Measurements from ENCODE around the gene C17orf114.

The C17orf114 gene

GRCh38 chr17:4811471-4811870 is 9.3 kb upstream of the C17orf114 start:
- no peak for TF ChIP-seq CTCF (IDR thresholded peaks at IDR 0.05; ENCODE audit: low read depth, low read length)
- Histone ChIP-seq H3K4me3 (ENCODE audit: low read depth, low read length) (no peak overlapping the region), H3K27ac (ENCODE audit: low read depth, low read length) (no peak overlapping the region), H3K27me3 (ENCODE audit: control insufficient read depth, insufficient read depth, low read length) (no peaks in the 10 kb centered on the region), H3K9me3 (ENCODE audit: control insufficient read depth, insufficient read depth, low read length) (no peaks in the 10 kb centered on the region; the same call in 1 of the 2 replicates)
- CTCF ChIA-PET, result interaction anchor here (1.1 kb wide), 1 partner anchor 21 kb away, joined by 3 read pairs; no protein-coding TSS in a partner anchor
- no peak for DNase-seq (ENCODE audit: low read depth, low spot score)
- POLR2A ChIA-PET, result no interaction called here

- TF ChIP-seq CTCF (IDR thresholded peaks at IDR 0.05; ENCODE audit: low read depth, low read length), result no peak
- no peaks in the 10 kb centered on the region for H3K27me3 ChIP-seq (ENCODE audit: control insufficient read depth, insufficient read depth, low read length)
- no peaks in the 10 kb centered on the region; the same call in 1 of the 2 replicates for H3K9me3 ChIP-seq (ENCODE audit: control insufficient read depth, insufficient read depth, low read length)
- ChIA-PET CTCF (interaction anchor here (0.6 kb wide), 1 partner anchor 45 kb away, joined by 4 read pairs; no protein-coding TSS in a partner anchor), POLR2A (interaction anchor here (0.9 kb wide), 1 partner anchor 14 kb away, joined by 4 read pairs; no protein-coding TSS in a partner anchor)
- H3K27ac ChIP-seq (ENCODE audit: low read depth, low read length), result no peak overlapping the region
- no peak for DNase-seq (ENCODE audit: low read depth, low spot score)
- H3K4me3 ChIP-seq (ENCODE audit: low read depth, low read length), result no peak overlapping the region
Observed at GRCh38 chr17:4810696-4811290, 8.7 kb upstream of the C17orf114 start.

- no peak for DNase-seq (ENCODE audit: low read depth, low spot score)
- CTCF ChIA-PET, result interaction anchor here (0.6 to 2.3 kb wide), 3 partner anchors 18 to 395 kb away, joined by 3 to 9 read pairs (median 3); no protein-coding TSS in a partner anchor
Observed at GRCh38 chr17:4808378-4808767, 6.2 kb upstream of the C17orf114 start.

GRCh38 chr17:4807605-4808377 is 5.7 kb upstream of the C17orf114 start:
- Histone ChIP-seq H3K4me3 (ENCODE audit: low read depth, low read length) (peak overlapping the region; percentile 74), H3K9me3 (ENCODE audit: control insufficient read depth, insufficient read depth, low read length) (no peaks in the 10 kb centered on the region; the same call in 1 of the 2 replicates), H3K27me3 (ENCODE audit: control insufficient read depth, insufficient read depth, low read length) (no peaks in the 10 kb centered on the region), H3K27ac (ENCODE audit: low read depth, low read length) (no peak overlapping the region)
- POLR2A ChIA-PET, result interaction anchor here (1.2 to 2.8 kb wide), 2 partner anchors 12 to 18 kb away, joined by 5 to 18 read pairs; partner anchors contain the start of gene PSMB6
- CTCF ChIA-PET, result interaction anchor here (0.6 to 2.3 kb wide), 3 partner anchors 18 to 394 kb away, joined by 3 to 9 read pairs (median 3); no protein-coding TSS in a partner anchor
- TF ChIP-seq CTCF (IDR thresholded peaks at IDR 0.05; ENCODE audit: low read depth, low read length), result no peak
- DNase-seq (ENCODE audit: low read depth, low spot score), result no peak

More at GRCh38 chr17:4808378-4808767, 6.2 kb upstream of the C17orf114 start:
- H3K27ac ChIP-seq (ENCODE audit: low read depth, low read length), result no peak overlapping the region
- no peak for TF ChIP-seq CTCF (IDR thresholded peaks at IDR 0.05; ENCODE audit: low read depth, low read length)
- no peaks in the 10 kb centered on the region for H3K27me3 ChIP-seq (ENCODE audit: control insufficient read depth, insufficient read depth, low read length)
- H3K4me3 ChIP-seq (ENCODE audit: low read depth, low read length), result no peak overlapping the region
- POLR2A ChIA-PET, result interaction anchor here (2.8 kb wide), 1 partner anchor 12 kb away, joined by 18 read pairs; the partner anchor contains the start of gene PSMB6
- no peaks in the 10 kb centered on the region; the same call in 1 of the 2 replicates for H3K9me3 ChIP-seq (ENCODE audit: control insufficient read depth, insufficient read depth, low read length)

Data from AG04450 (cell line).